Measurements from ENCODE around the gene ANXA6. TPM values are rescaled to one million over a fixed set of nuclear protein-coding genes. Genes with fewer than 3 reads are reported as not detected.

The ANXA6 gene
- total RNA-seq, 1 experiment from 2014 or later = 212 TPM

DNA sequence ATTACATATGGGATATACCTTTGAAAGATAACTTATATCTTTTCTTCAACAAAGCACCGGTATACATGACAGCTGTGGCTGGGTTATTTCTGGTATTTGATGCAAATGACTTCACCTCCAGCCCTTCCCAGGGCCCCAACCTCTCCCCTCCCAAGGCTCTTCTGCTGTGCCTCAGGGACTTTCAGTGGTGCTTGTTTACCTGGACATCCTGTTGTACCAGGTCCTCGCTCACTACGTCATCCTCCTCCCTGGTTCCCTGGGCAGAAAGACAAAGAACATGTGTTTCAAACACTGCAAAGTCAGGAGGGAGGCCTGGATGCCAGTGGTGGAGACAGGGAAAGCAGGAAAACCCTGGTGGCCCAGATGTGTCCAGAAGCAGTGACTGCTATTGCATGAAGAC lies 23.4 kb downstream of the ANXA6 start:
- no peak for DNase-seq
- Histone ChIP-seq H3K27me3 (ENCODE audit: control insufficient read depth, insufficient read depth, low read length) (no peaks in the 10 kb centered on the region), H3K36me3 (replicated peaks; ENCODE audit: control insufficient read depth, insufficient read depth, low read length) (peaks cover 42% of the 10 kb centered on the region), H3K4me3 (ENCODE audit: insufficient read depth, low read depth, low read length) (no peak overlapping the region)

DNA sequence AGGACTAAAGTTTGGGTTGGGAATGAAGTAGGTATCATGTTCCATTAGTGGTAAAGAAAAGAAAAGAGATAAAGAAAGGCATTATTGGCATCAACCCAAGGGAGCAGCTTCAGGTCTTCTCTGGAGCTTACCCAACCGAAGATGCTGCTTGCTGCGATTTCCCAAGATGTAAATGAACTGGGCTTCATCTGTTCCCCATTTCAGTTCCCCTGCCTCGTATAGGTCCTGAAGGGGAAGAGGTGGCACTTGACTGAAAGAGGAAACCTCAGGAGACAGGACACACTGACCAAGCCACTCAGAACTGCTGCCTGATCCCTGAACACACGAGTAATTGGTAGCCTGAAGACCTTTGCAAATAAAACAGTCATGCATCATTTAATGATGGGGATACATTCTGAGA lies 24.6 kb downstream of the ANXA6 start:
- Histone ChIP-seq H3K27me3 (ENCODE audit: control insufficient read depth, insufficient read depth, low read length) (no peaks in the 10 kb centered on the region), H3K4me3 (ENCODE audit: insufficient read depth, low read depth, low read length) (no peak overlapping the region), H3K36me3 (replicated peaks; ENCODE audit: control insufficient read depth, insufficient read depth, low read length) (peaks cover 40% of the 10 kb centered on the region)
- DNase-seq = no peak

DNA sequence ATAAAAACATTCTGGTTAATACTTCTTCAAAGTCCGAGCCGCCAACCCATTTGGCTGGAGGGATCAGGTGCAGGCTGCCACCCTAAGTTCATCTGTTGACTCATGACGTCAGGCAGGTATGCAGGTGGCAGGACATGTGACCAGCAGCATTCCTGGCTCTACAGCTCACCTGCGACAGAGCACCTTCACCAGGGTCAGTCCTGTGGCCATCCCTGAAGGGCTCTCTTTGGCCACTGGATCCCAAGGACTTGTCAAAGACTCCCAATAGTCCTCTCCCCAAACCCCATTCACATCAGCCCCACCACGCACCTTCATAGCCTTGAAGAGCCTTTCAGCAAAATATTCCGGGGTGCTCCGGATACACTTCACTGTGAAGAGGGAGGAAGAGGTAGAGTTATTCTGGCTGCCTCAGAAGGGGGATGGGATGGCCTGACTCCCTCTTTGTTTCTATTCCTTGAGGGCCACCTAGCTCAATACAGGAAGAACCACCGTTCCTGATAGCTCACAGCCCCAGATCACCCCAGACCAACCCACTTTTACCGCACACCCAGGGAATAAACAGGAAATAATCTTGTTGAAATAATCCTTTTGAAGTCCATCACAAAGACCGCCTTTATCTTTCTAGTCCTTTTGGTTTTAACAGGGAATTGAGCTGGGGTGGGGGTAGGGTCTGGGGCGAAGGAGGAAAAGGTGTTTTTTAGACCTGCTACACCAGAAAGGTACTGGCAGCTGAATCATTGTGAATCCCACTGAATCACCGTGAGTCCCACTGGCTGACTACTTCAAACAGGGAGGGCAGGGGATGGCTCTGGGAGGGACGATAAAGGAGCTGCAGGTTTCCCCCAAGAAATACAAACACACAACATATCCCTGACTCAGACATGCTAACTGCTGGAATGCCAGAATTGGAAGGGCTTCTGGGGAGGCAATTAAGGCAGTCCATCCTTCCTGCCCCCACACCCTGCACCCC lies 26.4 kb downstream of the ANXA6 start:
- DNase-seq = no peak
- peaks cover 42% of the 10 kb centered on the region for H3K36me3 ChIP-seq (replicated peaks; ENCODE audit: control insufficient read depth, insufficient read depth, low read length)
- no peak overlapping the region for H3K4me3 ChIP-seq (ENCODE audit: insufficient read depth, low read depth, low read length)
- H3K27me3 ChIP-seq (ENCODE audit: control insufficient read depth, insufficient read depth, low read length) = no peaks in the 10 kb centered on the region

DNA sequence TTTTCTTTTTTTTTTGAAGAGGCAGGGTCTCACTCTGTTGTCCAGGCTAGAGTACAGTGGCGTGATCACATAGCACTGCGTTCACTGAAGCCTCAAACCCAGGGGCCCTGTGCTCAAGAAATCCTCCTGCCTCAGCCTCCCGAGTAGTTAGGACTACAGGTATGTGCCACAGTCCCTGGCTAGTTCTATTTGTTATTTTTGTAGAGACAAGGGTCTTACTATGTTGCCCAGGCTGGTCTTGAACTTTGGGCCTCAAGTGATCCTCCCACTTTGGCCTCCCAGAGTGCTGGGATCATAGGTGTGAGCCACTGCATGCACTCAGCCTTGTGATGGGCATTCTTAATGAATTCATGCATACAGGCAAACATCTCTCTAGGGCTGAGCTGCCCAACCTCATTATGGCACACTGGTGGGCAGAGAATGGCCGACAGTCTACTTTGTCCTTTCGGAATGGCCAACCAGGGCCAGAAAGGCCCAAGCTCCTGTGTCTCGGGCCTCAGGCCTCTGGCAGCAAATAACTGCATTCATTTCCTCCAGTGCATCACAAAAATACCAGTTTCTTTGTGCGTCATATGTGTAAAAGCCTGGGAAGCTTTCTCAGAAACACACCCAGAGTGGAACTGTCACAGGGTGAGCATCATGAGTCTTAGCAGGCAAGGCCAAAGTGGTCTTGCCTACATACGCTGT lies 27.2 kb downstream of the ANXA6 start:
- H3K36me3 ChIP-seq (replicated peaks; ENCODE audit: control insufficient read depth, insufficient read depth, low read length) = peaks cover 39% of the 10 kb centered on the region
- no peaks in the 10 kb centered on the region for H3K27me3 ChIP-seq (ENCODE audit: control insufficient read depth, insufficient read depth, low read length)
- no peak for DNase-seq
- no peak overlapping the region for H3K4me3 ChIP-seq (ENCODE audit: insufficient read depth, low read depth, low read length)

DNA sequence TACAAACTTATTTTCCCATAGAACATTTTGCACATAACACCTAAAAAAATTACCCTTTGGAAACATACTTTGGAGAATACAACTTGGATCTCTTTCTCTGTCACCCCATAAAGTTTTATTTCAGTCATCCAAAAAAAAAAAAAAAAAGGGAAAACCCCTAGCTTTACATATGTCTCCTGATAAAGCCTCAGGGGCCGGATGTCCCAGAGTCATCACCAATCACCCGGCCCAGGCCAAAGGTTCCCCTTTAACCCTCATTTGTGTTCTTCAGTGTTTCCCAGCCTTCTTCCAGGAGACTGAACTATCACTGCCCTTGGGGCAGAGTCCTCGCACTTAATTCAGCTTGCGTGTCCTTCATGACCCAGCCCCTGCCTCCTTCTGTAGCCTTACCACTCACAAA lies 28.8 kb downstream of the ANXA6 start:
- no peaks in the 10 kb centered on the region for H3K27me3 ChIP-seq (ENCODE audit: control insufficient read depth, insufficient read depth, low read length)
- DNase-seq = no peak
- peaks cover 36% of the 10 kb centered on the region for H3K36me3 ChIP-seq (replicated peaks; ENCODE audit: control insufficient read depth, insufficient read depth, low read length)
- no peak overlapping the region for H3K4me3 ChIP-seq (ENCODE audit: insufficient read depth, low read depth, low read length)

DNA sequence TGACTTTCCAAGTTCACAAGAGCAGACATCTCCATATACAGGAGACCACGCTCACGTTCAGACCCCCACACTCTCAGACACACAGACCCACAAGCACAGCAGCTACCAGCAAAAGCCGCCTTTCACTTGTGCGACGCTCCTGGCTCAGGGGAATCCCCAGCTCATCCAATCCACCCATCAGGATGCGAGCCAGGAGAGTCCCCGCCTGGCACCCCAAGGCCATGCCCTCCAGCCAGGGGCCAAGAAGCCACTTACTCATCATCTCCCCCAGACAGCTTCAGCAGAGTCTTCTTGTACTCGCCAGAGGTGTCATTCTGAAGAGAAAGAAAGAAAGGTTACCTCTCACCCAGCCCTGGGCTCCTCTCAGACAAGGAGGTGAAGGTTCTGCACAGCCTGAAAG lies 29.7 kb downstream of the ANXA6 start:
- Histone ChIP-seq H3K4me3 (ENCODE audit: insufficient read depth, low read depth, low read length) (no peak overlapping the region), H3K36me3 (replicated peaks; ENCODE audit: control insufficient read depth, insufficient read depth, low read length) (peaks cover 36% of the 10 kb centered on the region), H3K27me3 (ENCODE audit: control insufficient read depth, insufficient read depth, low read length) (no peaks in the 10 kb centered on the region)
- DNase-seq = no peak

DNA sequence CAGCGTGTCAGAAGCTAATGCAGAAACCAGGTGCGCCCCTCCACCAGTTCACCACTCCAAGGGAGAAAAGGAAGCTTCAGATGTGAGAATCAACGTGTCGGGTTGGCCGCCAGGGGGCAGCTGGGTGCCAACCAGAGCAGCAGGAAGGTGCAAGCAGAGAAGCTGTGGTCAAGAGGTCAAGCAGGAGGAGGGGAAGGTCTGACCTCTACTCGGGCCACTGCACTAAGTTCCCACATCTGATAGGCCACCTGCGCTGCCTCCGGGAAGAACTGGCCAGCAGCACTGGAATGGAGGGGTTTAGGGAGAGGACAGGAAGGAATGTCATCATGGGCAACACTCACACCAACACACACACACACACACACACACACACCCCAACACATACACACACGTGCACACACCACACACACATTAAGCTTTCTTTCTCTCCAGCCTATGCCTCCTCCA lies 31.4 kb downstream of the ANXA6 start:
- Histone ChIP-seq H3K4me3 (ENCODE audit: insufficient read depth, low read depth, low read length) (no peak overlapping the region), H3K27me3 (ENCODE audit: control insufficient read depth, insufficient read depth, low read length) (no peaks in the 10 kb centered on the region), H3K36me3 (replicated peaks; ENCODE audit: control insufficient read depth, insufficient read depth, low read length) (peaks cover 37% of the 10 kb centered on the region)
- DNase-seq = peak; percentile 84

DNA sequence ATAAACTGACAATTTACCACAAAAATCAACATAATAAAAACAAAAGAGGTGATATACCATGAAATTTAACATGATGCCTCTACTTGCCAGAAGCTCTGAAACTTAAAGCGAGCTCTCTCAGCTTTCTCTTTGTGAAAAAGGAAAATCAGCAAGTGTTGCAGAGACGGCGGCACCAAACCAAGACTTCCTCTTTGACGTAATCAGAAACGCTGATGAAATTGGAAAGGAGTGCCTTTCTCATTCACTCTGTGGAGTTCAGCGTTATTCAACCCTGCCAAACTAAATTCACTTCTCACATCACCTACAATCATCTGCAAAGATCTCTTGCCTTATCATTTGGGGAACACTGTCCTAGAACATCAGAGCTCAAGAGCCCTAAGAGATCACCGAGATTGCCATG lies 32.2 kb downstream of the ANXA6 start:
- no peak overlapping the region for H3K4me3 ChIP-seq (ENCODE audit: insufficient read depth, low read depth, low read length)
- no peak for DNase-seq
- H3K27me3 ChIP-seq (ENCODE audit: control insufficient read depth, insufficient read depth, low read length) = no peaks in the 10 kb centered on the region
- peaks cover 36% of the 10 kb centered on the region for H3K36me3 ChIP-seq (replicated peaks; ENCODE audit: control insufficient read depth, insufficient read depth, low read length)

DNA sequence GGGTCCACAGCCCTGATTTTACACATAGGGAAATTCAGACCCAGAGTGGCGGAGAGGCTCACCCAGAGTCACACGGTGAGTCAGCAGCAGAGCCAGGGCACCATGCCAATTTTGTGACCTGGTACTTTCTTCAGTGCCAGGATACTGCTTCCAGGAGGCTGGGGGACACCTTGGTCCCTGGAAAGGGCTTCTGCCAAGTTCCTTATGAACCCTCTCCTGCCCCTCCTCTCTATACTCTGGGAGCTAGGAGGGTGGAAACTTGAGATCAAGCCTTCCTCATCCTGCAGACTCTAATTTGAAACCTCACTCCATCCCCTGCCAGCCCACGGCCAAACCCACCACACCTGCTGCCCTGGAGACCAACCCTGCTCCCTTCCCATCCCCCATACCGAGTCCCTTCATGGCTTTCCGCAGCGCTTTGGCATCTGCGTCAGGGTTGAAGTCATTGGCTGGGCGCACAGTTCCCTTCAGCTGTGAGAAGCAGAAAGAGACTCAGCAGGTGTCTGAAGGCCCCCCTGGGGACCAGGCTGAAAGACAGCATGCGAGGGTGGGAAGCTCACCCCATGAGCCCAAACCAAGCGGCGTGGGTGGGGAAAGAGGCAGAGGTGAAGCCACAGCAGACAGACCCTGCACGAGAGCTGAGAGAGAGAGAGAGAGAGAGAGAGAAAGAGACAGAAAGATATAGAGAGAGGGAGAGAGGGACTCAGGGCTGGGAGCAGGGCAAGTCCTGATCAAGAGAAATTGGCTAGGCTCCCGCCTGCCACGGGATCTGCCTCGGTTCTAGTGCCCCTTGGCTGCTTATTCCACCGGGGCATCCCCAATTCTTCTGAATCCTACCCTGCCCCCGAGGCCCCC lies 33.5 kb downstream of the ANXA6 start:
- H3K36me3 ChIP-seq (replicated peaks; ENCODE audit: control insufficient read depth, insufficient read depth, low read length) = peaks cover 30% of the 10 kb centered on the region
- DNase-seq = no peak
- H3K4me3 ChIP-seq (ENCODE audit: insufficient read depth, low read depth, low read length) = no peak overlapping the region
- H3K27me3 ChIP-seq (ENCODE audit: control insufficient read depth, insufficient read depth, low read length) = no peaks in the 10 kb centered on the region

DNA sequence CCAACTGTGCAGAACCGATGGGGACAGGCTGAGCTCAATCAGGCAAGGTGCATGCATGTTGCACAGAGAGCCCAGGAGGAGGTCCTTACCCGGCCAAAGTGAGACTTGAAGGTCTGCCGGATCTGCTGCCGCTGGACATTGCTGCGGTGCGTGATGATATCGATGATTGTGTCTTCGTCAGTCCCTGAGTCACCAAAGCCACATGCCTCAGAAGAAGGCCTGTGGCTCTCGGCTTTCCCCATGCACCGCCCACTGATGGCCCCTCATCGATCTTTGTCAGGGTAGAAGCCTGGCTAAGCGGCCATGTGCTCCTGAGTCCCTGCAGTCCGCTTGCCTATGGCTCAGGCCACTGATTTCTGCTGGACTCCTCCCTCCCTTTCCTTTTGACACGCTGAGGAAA lies 34.8 kb downstream of the ANXA6 start:
- Histone ChIP-seq H3K4me3 (ENCODE audit: insufficient read depth, low read depth, low read length) (no peak overlapping the region), H3K27me3 (ENCODE audit: control insufficient read depth, insufficient read depth, low read length) (no peaks in the 10 kb centered on the region), H3K36me3 (replicated peaks; ENCODE audit: control insufficient read depth, insufficient read depth, low read length) (peaks cover 27% of the 10 kb centered on the region)
- DNase-seq = no peak

DNA sequence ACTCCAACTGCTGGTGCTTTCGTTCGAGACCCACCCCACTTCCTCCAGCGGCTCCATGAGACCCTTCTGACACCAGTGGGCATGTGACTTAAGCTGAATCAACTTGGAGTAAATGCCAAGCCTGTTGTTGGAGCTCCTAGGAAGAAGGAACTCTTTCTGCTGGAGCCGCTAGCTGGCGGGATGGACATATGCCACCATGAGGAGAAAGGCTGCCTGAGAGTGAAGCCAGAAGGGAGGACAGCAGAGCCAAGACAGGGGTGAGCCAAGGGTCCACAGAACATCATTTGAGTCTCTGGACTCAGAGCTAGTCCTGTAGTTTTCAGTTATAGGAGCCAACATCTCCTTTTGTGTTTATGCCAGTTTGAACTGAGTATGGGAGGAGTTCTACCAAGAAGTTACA lies 35.9 kb downstream of the ANXA6 start:
- H3K27me3 ChIP-seq (ENCODE audit: control insufficient read depth, insufficient read depth, low read length) = no peaks in the 10 kb centered on the region
- H3K36me3 ChIP-seq (replicated peaks; ENCODE audit: control insufficient read depth, insufficient read depth, low read length) = peaks cover 20% of the 10 kb centered on the region
- DNase-seq = no peak
- H3K4me3 ChIP-seq (ENCODE audit: insufficient read depth, low read depth, low read length) = no peak overlapping the region

DNA sequence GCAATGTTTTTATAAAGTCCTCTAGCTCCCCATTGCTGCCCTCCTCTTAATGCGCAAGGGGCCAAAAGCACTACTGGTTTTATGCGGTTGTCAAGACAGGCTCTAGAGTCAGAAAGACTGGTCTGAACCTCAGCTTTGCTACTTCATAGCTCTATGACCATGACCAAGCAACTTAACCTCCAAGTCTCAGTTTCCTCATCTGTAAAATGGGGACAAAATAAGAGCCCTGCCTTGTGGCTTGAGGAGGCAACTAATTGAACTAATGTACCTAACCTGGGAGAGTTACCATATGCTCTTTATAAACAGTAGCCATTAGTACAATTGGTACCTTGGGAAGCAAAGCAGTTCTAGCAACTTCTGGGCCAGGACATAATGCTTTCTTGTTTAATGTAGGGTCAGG lies 36.5 kb downstream of the ANXA6 start:
- no peaks in the 10 kb centered on the region for H3K27me3 ChIP-seq (ENCODE audit: control insufficient read depth, insufficient read depth, low read length)
- no peak overlapping the region for H3K4me3 ChIP-seq (ENCODE audit: insufficient read depth, low read depth, low read length)
- peaks cover 20% of the 10 kb centered on the region for H3K36me3 ChIP-seq (replicated peaks; ENCODE audit: control insufficient read depth, insufficient read depth, low read length)
- DNase-seq = no peak

DNA sequence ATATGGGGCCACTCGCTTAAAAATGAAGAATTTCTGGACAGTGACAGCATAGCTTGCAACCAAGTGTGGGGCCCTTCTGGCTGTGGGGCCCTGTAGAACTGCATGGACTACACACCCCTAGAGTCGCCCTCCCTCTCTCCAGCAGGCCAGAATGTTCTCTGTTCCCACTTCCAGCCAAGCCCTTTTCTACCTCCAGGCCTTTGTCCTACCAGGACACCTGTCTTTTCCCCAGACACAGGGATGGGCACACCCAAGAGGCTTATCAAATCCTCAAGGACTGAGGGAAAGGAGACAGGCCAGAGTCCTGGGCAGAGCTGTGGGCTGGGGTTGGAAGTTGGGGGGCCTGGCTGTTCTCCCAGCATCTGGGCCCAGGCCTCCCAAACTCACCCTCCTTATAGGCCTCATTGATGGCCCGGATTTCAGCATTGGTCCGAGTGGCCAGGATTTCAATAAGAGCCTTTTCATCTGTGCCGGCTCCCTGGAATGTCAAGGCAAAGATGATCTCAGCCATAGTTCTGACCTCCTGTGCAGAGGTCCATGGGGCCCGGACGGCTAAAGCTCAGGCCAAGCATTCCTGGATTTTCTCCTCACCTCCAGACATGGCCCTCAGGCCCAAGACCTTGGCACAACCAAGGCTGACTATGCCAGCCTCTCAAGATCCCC lies 38.5 kb downstream of the ANXA6 start:
- Histone ChIP-seq H3K4me3 (ENCODE audit: insufficient read depth, low read depth, low read length) (no peak overlapping the region), H3K36me3 (replicated peaks; ENCODE audit: control insufficient read depth, insufficient read depth, low read length) (peaks cover 18% of the 10 kb centered on the region), H3K27me3 (ENCODE audit: control insufficient read depth, insufficient read depth, low read length) (no peaks in the 10 kb centered on the region)
- DNase-seq = no peak

Measured in H7 (cell line).